HG03159 (cell line): Measurements from ENCODE around the gene MAP2K5.
A peak's percentile ranks its signal among the peaks of the same experiment; 100 is the strongest.

Experiments
- ATAC-seq: cut with Tn5 transposase; IDR thresholded peaks from one replicate; pipeline ENCODE4 v1.9.1; 2021; ENCODE audit warnings: mild to moderate bottlenecking, moderate library complexity; ENCODE audit not compliant: unreplicated experiment

The MAP2K5 gene

DNA sequence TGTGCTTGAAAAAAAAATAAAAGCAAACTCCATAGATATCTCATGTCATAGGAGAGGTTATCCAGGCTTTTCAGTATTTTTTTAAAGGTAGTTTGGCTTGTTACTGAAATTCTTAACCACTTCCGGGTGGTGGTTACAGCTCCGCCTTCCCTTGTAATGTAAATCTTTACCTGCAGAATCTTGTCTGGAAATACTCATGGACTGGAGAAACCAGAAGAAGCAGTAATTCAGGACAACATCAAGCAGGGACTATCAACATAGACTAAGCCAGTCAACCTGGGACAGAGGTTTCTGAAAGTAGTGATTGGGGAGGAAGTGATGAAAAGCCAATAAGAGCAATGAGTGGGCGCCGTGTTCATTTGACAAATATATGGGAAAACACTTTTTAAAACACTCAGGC is 203.9 kb downstream of the MAP2K5 start:
- no peak for ATAC-seq

DNA sequence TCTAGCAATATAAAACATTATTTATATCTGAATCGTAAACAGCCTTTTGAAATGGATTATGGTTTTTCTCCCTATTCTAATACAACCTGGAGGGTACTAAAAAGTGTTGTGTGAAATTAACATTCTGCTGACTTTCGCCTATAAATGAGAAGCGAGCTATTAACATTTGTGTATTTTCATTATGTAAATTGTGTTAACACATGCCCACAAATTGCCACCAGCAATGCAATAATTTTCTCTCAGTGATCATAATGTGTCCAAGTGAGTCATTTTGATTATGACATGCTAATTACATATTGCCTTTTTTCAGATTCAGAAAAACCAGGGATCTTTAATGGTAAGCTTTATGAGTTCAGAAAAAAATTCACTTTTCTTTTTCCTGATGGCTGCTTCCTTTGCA is 205.4 kb downstream of the MAP2K5 start:
- ATAC-seq, result no peak

DNA sequence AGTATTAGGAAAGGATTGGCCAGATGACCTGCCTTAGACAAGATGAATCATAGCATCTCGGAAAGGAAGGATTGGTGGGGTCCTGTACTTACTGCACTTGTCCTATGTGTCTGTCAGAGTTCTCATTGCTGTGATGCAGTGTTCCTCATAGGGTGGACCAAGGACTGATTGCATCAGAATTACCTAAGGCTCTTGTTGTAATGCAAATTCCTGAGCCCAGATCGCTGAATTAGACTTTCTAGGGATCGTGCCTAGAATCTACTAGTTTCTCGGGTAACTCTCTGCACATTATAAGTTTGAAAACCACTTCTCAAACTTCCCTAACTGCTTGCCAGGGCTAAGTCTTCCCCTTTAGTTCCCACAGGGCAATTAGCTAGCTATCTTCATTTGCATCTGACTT is 207.9 kb downstream of the MAP2K5 start:
- no peak for ATAC-seq

DNA sequence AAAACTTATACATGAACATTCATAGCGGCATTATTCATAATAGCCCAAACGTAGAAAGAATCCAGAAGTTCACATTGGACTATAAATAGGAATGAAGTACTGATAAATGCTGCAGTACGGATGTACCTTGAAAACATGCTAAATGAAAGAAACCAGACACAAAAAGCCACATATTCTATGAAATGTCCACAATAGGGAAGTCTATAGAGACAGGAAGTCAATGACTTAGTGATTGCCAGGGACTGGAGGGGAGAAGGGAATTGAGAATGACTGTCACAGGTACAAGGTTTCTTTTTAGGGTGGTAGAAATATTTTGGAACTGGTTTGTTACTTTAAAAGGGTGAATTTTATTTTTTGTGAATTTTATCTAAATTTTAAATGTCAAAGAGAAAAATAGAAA is 211.4 kb downstream of the MAP2K5 start:
- no peak for ATAC-seq

DNA sequence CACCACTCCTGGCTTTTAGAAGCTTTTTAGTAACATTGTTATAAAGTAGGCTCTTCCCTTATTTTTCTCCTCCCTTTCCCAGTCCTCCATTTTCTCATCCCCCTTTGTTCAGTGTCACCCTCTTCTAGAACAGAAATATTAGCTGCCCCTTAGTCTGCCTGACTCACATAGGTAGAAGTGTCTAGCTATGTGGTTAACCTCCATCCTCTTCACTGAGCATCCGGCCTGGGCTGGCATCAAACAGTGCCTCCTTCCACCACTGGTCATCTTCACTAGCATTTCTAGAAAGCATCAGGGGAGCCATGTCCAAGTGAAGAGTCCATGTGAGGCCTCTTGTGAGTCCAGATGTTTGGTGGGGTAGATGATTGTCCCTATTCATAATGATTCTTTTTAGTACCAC is 212.8 kb downstream of the MAP2K5 start:
- no peak for ATAC-seq

DNA sequence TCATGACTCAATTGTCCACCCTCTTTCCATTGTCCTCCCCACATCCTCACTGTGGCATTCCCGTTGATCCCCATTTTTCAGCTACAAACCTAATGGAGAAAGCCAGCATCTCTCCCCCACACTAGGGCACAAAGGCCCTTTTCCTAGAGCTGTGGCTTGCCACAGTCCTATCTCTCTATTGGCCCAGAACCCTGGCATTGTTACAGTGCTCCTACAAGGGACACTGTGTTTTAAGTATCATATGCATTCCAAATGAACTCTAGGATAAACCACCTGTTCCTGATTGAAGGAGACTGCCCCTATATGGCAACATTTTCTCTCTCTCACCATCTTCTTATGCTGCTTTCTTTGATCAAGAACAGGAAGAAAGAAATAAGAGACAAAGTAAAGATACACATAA is 213.4 kb downstream of the MAP2K5 start:
- no peak for ATAC-seq

DNA sequence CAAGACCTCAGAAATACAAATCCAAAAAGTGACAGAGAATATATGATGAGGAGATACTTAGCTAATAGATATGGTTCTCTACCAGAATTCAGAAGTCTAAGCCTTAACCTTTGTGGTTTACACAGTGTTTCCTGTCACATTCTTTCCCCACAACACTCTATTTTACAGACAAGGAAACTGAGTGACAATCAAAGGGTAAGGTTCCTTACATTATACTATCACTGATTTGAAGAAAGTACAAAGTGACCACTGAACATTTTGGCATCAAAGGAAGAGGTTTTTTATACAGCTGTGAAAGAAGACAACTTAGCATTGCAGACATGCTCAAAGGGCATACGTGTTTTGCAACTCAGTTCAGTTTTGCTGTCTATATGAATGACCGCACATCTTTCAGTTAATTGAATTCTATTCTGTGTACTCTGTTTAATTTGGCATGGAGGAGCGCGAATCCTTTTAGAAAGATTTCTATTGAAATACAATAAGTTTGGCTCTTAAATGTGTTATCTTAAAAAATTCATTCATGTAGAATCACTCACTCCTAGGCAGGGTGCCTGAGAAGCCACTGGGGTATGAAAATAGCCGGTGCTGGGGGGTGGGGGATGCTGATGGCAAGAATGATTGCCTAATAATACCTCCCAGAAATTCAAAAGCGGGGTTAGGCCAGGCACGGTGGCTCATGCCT is 216.3 kb downstream of the MAP2K5 start:
- no peak for ATAC-seq

DNA sequence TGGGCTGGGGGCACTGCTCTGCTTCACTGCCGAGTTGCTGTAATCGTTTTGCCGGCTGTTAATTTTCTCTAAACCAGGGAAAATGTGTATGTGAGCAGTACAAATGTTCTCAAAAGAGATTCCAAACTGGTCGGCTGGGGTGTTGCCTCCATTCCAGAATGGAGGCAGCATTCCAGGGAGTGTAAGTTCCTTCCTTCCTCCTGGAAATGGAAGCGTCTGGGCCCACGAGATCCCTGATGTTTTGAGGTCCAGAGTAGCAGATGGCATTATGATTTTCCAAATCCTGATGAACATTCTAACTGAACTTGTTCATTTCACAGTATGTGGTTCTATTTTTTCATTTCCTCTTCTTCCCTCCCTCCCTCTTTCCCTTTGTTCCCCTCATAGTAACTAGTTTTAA is 218.4 kb downstream of the MAP2K5 start:
- no peak for ATAC-seq

DNA sequence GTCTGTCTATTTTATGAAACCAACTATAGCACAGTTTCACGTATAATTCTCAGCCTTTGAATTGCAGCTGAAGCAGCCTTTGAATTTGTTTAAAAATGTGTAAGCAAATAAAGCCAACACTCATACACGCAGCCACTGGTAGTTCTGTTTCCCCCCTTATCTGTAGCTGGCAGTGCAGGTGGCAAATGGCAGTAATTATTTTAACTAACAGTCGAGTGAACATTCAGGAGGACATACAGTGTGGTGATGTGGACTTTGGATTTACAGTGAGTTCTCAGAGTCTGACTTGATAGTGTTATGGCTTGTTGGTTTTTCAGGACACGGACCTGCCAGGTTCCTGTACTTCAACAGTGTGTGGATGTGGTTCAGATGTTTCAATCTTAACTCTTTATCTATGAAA is 218.8 kb downstream of the MAP2K5 start:
- ATAC-seq, result no peak

DNA sequence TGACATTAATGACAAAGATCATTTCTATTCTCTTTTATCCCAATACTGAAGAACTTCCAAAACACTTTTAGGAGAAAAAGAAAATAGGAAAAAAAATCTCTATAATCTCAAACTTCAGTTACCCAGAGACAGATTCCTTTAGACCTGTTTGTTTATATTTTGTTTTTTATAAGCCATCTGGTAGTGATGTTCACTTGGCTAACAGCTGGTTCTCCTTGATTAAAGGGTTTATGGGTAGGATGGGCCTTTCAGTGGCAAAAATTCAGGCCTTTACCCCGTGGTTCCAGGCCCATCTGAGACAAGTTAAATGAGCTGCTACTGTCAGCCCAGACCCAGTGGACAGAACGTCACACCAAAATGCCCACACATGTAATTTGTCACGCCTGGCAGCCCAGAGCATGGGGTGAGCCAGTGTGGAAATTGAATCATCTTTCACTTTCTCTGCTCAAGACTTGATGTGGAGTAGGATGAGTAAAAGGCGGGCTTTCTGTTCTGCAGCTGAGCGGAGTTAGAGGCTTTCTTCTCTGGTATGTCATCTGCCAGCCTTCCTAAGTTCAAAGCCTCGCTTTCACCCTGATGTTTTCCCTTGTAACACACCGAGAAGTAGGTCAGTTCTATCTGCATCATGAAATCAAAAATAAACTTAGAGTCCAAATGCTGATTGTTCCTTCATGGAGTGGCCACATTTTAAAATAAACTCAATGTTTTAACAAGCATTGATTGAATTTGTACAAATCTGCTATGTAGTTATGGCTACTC is 220.3 kb downstream of the MAP2K5 start:
- peak; percentile 89 for ATAC-seq

DNA sequence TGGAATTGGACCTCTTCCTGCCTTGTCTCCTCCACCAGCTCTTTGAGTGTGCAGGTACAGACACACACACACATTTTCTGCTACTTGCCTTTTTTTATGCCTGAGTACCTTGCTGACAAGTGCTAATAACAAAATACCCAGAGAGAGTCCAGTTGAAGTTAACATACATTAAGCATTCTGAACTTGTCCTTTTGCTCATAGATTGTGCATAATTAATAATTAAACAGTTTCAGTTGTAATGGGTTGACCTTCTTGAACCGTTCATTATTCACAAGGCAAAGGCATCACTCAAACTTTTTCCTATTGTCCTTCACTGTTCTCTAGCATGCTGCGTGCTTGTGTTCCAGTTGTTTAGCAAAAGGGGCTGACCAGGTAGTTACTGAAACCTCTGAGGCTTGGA is 223.2 kb downstream of the MAP2K5 start:
- no peak for ATAC-seq

DNA sequence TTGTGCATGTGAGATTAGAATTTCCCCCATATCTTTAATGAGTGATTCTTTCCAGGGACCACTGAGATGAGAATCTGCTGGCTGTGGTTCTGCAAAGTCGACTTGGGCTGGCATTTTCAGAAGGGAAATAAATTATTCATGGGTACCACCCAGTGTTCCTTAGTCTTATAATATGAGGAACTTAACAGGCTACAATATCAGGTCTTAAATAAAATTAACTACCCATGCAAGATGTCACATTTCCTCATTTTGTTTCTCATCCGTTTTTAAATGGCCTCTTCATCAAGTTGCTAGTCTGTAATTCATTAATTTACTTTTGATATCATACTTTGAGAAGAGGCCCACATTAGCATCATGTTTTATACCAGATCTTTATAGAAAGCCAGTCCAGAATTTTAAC is 224.5 kb downstream of the MAP2K5 start:
- ATAC-seq, result no peak

DNA sequence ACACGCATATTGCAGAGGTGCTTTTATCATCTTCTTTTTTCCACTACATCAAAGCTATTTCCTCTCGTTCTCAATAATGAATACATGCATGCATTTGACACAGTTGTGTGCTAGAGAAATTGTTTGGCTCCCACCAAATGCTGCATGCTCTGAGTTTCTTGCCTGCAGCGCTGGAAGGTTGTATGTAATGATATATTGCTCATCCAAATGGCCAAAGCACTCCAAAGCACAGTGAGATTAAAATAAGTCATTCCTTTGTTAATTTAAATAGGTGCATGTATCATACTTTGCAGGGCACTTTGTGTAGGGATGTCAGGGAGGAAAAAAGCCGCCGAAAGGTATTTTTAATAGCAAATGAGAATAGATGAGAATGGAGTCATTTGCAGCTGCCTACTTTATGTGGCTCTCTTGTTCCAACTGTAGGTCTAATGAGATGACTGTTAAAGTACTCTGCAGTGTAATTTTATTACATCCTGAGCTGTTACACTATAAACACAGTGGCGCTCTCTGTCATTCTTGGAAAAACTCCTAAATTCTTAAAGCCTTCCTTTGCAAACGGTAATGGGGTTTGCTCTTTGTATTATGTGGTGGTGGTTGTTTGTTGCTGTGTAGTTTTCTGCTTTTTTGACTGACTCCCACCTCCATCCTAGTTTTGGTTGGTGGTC is 225.9 kb downstream of the MAP2K5 start:
- no peak for ATAC-seq

DNA sequence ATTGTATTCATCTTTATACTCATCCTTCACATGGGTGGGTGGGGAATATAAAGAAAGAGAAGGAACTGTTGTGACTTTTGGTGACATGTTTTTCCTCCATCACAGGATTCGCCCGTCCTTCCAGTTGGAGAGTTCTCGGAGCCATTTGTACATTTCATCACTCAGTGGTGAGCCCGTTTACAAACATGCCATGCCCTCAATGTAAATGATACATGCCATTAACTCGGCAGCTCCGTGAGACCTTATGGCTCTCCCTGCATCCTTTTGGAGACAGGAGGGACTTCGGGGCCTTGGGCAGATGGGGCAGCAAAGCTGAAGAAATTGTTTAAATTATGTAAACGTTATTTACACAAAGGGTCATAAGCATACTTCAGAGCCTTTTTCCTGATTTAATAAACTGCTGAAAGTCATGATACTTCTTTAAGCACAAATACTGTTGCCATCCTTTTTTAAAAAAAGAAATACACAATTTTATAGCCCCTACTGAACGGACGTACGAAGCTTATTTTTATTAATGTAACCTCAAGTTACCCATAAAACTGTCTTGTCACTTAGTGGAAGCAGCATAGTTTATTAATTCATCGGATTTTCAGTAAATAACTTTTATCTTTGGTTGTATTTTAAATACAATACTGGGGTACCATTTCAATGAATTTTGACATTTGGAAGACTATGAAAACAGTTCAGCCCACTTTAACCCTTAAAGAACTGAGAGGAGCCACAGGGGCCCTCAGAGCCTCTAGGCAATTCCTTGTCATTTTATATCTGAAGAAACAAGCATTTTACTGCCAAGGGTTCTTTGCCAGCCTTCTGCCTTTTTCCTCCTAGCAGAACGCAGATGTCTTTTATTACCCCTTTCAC is 227.2 kb downstream of the MAP2K5 start:
- no peak for ATAC-seq

DNA sequence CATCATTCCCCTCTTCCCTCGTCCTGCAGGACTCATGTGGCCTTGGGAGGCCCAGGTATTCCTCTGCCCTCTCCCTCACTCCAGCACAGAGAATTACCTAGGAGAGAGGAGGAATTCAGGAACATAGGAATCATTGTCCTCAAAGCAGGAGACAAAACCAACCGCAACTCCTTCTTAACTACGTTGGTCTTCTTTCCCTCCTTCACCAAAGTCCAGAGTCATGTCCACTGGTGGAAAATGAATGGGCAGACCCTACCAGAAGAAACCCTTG is 227.8 kb downstream of the MAP2K5 start:
- no peak for ATAC-seq

DNA sequence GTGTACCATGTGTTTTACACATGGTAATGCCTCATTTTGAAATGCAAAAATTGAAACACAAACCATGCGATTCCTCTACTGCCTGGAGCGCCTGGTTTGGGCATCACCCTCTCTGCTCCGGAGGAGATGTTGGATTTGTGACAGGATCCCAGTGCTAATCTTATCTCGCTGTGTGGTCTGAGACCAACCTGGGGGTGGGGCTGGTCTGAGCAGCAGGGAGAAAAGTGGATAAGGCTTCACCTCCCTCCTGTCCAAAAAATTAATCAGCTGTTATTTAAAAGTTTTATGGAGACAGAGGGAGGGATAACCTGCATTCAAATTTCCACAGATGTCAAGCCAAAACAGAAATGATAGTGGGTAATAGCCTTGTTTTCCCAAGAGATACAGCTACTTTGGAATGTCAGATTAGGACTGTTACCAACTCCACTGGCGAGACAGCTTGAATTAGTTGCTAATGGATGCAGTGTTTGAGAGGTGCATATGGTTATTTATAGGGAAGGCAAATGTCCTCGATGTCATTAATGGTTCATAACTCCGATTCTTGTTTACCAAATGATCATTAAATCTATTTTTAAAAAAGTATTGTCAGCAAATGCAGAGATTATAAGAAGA is 228.8 kb downstream of the MAP2K5 start:
- ATAC-seq, result no peak

DNA sequence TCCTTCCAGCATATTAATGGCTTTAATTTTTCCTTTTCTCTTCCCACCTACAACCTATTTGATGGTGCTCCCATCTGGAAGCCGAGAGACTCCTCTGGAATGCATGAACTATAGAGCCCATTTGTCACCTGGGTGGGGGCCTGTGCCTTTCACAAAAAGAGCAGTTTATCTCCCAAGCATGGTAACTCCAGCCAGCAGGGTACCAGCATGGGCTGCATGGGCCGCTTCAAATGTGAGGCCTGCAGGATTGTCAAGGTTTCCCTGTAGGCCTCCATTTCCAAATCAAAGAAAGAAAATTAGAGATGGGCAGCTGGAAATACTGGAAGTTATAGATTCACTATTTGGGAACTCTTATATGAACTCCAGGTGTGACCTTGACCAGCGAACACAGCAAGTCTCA is 232.1 kb downstream of the MAP2K5 start:
- ATAC-seq, result no peak

DNA sequence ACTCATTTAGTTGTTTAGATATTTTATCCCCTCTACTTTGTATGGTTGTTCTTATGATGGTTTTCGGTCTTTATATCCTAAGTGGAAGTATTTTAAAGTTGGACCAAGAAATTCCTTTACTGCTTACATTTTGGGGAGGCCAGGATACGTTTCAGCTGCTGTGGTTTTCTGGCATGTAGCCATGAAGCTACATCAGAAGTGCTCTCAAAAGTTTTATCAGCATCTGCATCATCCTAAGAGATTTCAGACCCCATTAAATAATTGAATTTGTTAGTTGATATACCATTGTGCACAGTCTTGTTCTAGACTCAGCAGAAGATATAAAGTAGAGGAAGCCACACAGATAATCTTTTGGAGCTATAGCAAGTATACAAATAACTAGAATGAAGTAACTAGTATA is 232.7 kb downstream of the MAP2K5 start:
- ATAC-seq, result no peak

DNA sequence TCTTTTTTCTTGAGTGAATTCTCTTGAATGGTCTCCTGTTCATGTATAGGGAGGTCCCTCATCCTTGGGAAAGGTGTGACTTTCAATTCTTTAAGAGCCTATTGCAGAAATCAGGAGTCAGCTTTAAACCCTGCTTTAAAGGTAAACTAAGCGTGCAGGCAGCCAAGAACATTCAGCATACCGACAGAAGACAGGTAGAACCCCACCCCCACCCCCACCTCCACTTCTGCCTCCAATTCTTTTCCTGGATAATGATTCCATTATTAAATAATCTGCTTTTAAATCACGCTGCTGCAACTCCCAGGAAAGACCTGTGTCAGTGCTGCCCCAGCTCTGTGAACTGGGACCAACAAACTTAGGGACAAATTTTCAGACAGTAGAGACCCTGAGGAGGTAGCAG is 233.5 kb downstream of the MAP2K5 start:
- ATAC-seq, result no peak

DNA sequence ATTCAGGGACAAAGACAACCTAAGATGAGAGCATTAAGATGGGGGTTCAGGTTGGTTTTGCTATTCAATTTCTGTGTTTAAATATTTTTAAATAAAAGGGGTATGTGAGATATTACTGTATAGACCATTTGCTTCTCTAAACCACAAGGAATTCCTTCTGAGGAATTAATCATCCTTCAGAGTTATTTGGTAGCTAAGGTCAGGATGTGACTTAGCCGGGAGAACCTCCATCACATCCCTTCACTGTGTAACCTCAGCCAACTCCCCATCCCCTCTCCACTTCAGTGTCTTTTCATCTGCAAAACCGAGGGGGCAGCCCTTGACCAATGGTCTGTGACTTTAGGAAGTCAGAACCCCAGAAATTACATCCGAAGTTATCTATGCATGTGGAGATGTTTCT is 234.1 kb downstream of the MAP2K5 start:
- ATAC-seq, result no peak

DNA sequence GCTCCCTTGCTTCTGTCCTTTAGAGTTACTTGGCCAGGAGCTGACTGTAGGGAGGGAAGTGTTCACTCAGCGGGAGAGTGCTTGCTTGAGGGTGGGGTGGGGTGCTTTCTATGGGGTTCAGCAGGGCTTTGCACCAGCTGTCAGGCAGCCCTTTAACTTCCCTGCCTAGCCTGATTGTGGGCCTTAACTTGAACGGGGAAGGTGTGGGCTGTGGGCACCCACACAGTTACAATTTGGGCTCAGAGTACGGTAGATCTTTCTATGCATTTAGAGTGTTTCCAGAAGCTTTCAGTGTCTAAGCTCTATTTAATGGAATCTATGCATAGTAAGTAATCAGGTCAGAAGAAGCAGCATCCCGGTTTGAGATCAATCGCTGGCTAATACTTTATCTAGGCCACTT is 234.6 kb downstream of the MAP2K5 start:
- ATAC-seq, result no peak
